ENCODE measurements around the gene ZBTB6. TPM values are rescaled to one million over a fixed set of nuclear protein-coding genes. Genes with fewer than 3 reads are reported as not detected.

Gene ZBTB6
- total and polyA plus RNA-seq, 2 of the 13 experiments (the other 11 are each of a cell fraction or from before 2014, with no cell fraction given) = 3.7 to 7.1 TPM

GRCh38 chr9:122940749-122941581, 27.8 kb upstream of the ZBTB6 start, which contains the start of gene RABGAP1 (continued):
- no peak for TF ChIP-seq ZNF142 (CRISPR knock-in tag; IDR thresholded peaks at IDR 0.05)
- no peak for TF ChIP-seq ZNF780A (CRISPR knock-in tag; IDR thresholded peaks at IDR 0.05)
- TF ChIP-seq ZNF800 (CRISPR knock-in tag; IDR thresholded peaks at IDR 0.05) = no peak
- TF ChIP-seq DNMT1 (CRISPR knock-in tag; IDR thresholded peaks at IDR 0.05) = no peak
- TF ChIP-seq LRRFIP1 (CRISPR knock-in tag; conservative IDR thresholded peaks at IDR 0.05) = no peak
- no peak for TF ChIP-seq MAFK (conservative IDR thresholded peaks at IDR 0.05 in 1 of 2, IDR thresholded peaks at IDR 0.05 in 1 of 2; ENCODE audit: low read length in 2 of 2)
- TF ChIP-seq SRSF1 (optimal IDR thresholded peaks at IDR 0.05; ENCODE audit: low read depth, low read length) = no peak
- TF ChIP-seq TFDP1 (CRISPR knock-in tag; IDR thresholded peaks at IDR 0.05; ENCODE audit: borderline replicate concordance) = peak; percentile 7; the same call in 1 of the 2 replicates
- no peak for TF ChIP-seq BRF2 (CRISPR knock-in tag; IDR thresholded peaks at IDR 0.05)
- TF ChIP-seq HDAC6 (IDR thresholded peaks at IDR 0.05; ENCODE audit: low read depth, low read length) = no peak
- TF ChIP-seq ISX (CRISPR knock-in tag; conservative IDR thresholded peaks at IDR 0.05) = no peak
- no peak for TF ChIP-seq MZF1 (CRISPR knock-in tag; IDR thresholded peaks at IDR 0.05; ENCODE audit: borderline replicate concordance)
- TF ChIP-seq ZBTB38 (CRISPR knock-in tag; IDR thresholded peaks at IDR 0.05) = no peak

Data from HepG2 (cell line).